GM19238 (cell line): Measurements from ENCODE around the gene ADARB2.
"Not testable (repeated sequence)": the region's sequence is repeated elsewhere in the genome, so short reads cannot be mapped to it uniquely, and the experiment has no call there.

ENCODE experiments used
- DNase-seq: peaks from one replicate; pipeline ENCODE4 v3.0.0; 2011; ENCODE audit warnings: low spot score; ENCODE audit not compliant: insufficient read length

Gene ADARB2

DNA sequence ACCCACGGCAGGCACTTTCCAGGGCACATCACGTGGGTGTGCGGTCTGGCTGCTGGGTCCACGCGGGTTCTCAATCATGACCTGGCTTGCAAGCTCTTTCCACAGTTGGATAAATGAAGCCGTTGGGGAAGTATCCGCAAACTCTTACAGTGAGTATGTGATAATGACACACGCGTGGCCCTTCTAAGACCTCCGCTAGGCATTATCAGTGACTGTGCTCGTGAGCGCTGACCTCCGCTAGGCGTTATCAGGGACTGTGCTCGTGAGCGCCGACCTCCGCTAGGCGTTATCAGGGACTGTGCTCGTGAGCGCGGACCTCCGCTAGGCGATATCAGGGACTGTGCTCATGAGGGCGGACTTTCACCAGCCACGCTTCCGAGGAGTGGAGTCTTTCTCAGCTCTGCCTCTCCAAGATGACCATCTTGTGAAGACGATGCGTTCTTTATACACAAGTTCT lies 574.1 kb downstream of the ADARB2 start:
- no peak for DNase-seq

GRCh38 chr10:1162481-1163203 lies 574.7 kb downstream of the ADARB2 start:
- no peak for DNase-seq

DNA sequence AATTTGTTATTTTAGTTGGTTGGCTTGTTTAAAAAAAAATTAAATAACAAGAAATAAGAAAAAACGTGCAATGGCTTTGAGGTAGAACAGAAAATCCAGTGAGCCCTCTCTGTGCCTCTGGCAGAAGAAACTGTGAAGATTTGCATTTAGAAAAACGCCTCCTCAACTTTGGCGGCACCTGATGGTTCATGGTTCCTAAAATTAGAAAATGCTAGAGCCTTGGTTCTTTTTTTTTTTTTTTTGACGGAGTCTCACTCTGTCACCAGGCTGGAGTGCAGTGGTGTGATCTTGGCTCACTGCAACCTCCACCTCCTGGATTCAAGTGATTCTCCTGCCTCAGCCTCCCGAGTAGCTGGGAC lies 576.0 kb downstream of the ADARB2 start:
- not testable (repeated sequence) for DNase-seq

- DNase-seq: no peak
Measured at GRCh38 chr10:1160561-1161314, 576.6 kb downstream of the ADARB2 start.

DNA sequence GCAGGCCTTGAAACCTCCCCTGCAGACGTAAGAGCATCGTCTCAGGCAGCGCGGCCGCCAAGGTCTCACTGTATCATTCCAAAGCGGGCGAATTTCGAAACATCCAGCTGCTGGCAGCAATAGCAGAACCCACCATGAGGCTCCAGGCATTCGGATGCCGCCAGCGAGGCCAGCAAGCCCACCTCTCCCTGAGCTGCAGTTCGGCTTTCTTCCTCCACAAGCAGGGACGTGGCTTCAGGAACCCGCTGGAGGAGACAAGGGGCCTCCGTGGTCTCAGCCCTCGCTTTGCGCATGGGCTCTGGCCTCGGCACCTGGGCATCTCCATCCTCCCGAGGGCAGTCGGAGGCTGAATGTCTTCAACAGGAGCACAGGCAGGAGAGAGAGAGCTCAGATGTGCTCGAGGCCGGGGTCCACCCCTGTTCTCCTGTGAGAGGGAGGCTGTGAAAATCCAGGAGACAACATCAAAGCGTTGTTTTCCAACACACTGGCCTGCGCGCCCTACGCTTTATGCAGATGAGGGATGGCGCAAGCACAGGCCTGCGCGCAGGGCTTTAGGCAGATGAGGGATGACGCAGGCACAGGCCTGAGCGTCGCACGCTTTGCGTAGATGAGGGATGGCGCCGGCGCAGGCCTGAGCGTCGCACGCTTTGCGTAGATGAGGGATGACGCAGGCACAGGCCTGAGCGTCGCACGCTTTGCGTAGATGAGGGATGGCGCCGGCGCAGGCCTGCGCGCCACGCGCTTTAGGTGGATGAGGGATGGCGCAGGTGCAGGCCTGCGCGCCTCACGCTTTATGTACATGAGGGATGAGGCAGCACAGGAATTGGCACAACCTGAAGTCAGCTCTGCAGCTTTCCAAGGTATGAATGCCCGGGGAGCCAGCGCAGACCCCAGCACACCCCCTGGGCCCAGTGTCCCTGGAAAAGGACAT lies 577.9 kb downstream of the ADARB2 start:
- no peak for DNase-seq

- not testable (repeated sequence) for DNase-seq
Measured at GRCh38 chr10:1158536-1158935, 578.8 kb downstream of the ADARB2 start.

- DNase-seq: no peak
Measured at GRCh38 chr10:1158066-1158465, 579.3 kb downstream of the ADARB2 start.

GRCh38 chr10:1157615-1157933 lies 579.8 kb downstream of the ADARB2 start:
- no peak for DNase-seq

DNA sequence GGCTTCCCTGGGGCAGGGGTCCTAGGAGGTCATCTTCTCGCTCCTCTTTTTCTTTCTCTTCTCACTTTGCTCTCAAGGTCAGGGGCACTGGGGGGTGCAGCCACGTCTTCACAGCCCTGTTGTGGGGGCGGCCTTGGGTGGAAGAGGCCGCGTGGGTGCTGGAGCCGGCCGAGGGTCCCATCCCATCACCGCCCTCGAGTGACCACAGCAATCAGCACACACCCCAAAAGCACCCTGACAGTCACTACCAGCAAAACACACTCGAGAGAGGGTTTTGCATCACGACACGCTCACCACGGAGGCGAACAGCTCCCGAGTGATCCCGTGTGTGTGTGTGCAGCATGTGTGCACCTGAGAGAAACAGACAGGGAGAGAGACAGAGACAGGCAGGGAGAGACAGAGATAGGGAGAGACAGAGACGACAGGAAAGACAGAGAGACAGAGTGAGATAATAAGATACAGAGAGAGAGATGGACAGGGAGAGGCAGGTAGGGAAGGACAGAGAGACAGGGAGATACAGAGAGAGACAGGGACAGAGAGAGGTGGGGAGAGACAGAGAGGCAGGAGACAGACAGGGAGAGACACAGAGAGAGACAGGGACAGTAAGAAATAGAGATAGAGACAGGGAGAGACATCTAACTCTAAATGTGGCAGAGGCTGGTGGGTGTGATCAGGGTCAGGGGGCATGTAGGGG lies 580.3 kb downstream of the ADARB2 start:
- no peak for DNase-seq

DNA sequence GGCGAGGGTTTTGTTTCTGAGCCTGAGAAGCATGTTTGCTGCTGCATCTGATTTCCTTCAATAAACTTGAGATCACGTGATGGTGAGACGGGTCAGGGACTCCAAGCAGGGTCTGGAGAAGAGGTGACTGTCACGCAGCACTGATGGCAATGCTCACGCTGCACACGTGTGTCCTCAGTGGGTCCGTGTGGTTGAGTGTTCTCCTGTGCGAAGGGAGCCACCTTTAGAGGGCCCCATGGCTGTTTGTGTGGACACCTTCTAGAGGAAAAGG lies 580.8 kb downstream of the ADARB2 start:
- no peak for DNase-seq

DNA sequence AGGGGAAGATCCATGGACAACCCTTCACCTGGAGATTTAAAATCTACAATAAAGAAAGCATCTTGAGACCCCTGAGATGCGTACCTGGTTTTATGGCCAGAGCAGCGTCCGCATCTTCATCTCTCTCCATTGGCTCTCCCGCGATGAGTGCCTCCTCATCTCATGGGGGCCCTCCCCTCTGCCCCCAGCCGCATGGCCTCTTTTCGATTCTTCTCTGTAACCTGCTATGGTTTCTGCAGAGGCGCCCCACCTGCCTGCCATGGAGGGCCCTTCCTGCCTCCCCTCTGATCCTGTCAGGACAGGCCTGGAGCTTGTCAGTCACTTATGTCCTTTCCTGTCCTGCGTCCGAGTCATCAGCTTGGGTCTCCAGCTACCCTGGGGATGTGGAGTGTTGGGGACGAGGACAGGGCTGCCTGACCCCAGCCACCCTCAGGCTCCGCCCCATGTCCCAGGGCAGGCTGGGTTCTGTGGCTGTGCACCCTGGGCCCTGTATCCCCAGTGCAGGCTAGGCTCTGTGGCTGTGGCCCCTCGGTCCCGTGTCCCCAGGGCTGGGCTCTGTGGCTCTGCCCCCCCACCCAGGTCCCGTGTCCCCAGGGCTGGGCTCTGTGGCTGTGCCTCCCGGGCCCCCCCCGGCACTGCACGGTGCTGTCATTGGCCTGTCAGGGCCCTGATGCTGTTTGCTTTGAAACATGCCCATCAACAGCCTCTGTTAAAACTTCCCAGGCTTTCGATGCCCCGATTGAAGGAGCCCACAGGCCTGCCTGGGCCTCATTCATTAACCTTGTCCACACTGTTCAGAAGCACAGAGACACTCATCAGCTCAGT lies 581.3 kb downstream of the ADARB2 start:
- DNase-seq: no peak

GRCh38 chr10:1154531-1155295 lies 582.6 kb downstream of the ADARB2 start:
- DNase-seq: no peak

DNA sequence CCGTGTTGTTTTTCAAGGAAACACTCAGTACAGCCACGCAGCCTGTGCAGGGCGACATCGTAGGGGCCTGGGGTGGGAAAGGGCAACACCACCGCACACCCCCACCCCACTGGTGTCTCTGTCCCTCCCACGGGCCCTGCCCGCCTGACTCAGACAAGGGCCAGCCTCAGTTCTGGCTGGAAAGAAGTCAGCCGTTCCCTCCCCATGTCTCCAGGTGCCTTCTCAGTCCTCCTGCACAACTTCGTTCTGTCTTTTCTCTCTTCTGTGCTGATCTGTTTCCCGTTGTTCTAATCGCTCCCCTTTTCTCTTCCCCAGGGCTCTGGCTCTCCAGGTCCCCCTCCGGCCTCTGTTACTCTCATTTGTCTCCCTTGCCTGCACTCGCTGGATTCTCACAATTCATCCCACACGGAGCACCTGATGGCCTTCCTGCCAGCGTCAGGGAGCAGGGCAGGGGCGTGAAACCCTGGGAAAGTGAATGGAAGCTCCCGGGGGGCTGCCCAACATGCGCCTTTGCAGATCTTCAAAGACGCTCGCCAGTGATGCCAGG lies 583.4 kb downstream of the ADARB2 start:
- no peak for DNase-seq

- no peak for DNase-seq
Measured at GRCh38 chr10:1153251-1153763, 584.0 kb downstream of the ADARB2 start.

GRCh38 chr10:1152386-1153250 lies 584.7 kb downstream of the ADARB2 start:
- no peak for DNase-seq

DNA sequence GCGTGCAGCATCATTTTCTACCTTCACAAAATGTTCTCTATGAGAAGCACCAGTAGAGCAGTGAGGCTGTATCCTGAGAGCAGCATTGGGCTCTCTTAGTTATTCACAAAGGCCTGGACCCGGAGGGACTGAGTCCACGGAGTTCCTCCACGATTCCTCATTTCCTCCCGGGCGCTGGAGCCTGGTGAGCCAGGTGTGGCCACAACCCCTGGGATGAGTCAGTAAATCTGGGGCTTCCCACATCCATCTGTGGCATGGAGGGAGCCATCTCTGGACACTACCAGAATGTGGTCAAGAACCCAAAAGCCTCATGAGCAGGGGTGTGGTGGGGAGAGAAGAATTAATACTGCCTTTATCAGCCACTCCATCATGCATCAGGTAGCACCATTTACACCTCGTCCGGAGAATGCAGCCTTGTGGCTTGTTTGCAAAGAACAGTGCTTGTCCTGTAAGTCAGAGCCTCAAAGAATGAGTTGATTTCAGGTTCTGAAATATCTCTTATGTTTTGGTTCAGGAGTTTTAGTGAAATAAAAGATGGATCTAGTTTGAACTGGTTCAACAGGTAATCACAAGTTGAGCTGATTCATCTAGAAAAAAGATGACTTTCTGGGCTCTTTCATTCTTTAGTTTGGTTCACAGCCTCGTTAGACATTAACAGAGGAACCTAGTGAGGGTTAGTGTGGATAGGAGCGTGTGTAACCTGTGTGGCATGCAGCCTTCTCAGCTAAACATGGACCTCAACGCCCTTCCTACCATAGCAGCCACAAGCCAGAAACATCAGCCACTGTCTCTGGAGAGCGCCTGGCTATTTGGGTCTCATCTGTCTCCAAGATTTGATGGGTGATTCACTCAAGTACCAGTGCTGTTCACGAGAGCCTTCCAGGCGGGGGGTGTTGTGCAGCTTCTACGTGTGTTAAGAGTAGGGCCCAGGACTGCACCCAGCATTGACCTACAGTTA lies 586.0 kb downstream of the ADARB2 start:
- DNase-seq: no peak

DNA sequence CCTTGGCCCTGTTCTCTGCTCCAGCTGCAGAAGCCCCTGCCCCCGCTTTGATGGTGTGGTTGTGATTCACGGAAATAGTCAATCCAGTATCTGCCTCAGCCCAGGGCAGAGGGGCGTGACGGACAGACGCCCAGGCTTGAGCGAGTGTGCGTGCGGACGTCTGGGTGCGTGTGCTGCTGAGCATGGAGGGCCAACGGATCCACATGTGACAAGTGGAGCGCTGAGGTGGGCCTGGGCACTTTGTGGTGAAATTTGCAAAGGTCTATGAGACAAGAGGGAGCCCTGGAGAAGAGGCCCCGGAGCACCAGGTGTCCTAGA lies 586.7 kb downstream of the ADARB2 start:
- no peak for DNase-seq
